Measurements from ENCODE around the gene PCED1B.
"Not testable (repeated sequence)": the region's sequence is repeated elsewhere in the genome, so short reads cannot be mapped to it uniquely, and the experiment has no call there.

Gene PCED1B

GRCh38 chr12:47182164-47182938 is 102.9 kb downstream of the PCED1B start:
- DNase-seq: not testable (repeated sequence)

DNA sequence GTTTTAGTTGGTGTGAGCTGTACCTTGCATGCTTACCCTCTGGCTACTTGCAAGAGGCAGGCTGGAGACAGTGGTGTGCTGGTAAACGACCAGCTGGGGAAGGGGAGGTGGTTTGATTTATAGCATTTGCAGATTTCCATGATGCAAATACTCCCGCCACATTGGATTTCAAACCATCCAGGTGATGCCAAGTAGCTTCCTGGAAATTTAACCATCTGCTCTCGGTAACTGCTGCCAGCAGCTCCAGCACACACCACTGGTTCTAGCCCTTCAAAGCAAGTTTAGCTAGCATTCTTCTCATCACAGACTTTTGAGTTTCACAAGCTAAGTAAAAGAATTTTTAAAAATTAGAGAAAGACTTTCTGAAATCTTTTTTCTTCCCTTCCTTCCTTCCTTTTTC is 104.8 kb downstream of the PCED1B start:
- no peak for DNase-seq

- no peak for DNase-seq
Measured at GRCh38 chr12:47184813-47185212, 105.4 kb downstream of the PCED1B start.

GRCh38 chr12:47186246-47186645 is 106.8 kb downstream of the PCED1B start:
- no peak for DNase-seq

DNA sequence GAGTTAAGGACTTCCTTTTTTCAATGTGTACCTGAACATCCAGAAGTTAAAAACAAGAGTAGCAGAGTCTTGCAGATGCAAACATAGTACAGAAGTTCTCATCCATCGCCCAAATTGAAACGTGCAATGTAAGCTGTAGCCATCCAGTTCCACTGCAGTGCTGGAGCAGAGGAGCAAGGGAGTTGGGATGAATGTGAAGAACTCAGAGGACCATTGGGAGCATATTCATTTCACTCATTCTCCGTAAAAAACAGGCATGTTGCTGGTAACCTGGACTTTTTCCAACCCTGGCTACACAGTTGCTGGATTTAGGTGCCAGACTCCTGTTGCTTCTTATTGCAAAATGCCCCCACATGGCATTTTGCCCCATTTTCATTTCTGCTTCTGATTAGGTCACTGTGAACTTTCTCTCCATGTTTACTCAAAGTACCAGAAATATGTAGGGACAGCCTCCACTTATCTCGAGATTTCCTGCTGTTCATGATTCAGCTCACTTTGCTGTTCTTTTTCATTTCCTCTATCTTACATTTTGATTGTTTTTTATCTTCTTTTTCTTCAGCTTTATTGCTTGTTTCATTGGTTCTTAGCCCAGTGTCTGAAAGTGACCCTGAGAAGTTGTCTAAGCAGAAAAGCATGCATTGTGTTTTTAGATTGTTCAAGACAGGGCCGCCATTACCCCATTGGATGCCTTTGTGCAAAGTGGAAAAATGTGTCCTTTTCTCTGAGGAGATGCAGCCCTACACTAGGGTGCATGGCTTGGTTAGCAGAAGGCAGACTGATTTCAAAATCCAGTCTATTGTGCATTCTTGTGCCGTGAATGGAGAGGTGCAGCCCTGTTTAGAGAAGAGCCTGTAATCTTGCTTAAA is 109.4 kb downstream of the PCED1B start:
- no peak for DNase-seq

GRCh38 chr12:47189728-47190127 is 110.3 kb downstream of the PCED1B start:
- DNase-seq: no peak

- DNase-seq: no peak
Measured at GRCh38 chr12:47190271-47190750, 110.9 kb downstream of the PCED1B start.

DNA sequence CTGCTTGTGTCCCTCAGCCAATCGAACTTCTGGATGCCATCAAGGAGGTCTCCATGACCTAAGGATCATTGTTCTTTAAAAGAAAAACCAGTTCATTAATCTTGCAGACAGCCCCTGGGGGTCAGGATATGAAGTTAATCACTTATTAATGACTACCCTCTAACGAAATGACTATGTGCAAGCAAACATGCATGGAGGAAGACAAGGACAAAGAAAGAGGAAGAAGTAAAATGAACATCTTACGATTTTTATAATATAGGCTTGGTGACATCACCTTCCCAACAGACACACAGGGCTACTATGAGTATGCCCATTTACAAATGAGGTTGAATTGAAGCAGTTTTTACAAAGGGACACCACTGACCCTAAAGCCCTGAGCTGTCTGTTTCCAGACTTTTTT is 111.5 kb downstream of the PCED1B start:
- DNase-seq: no peak

DNA sequence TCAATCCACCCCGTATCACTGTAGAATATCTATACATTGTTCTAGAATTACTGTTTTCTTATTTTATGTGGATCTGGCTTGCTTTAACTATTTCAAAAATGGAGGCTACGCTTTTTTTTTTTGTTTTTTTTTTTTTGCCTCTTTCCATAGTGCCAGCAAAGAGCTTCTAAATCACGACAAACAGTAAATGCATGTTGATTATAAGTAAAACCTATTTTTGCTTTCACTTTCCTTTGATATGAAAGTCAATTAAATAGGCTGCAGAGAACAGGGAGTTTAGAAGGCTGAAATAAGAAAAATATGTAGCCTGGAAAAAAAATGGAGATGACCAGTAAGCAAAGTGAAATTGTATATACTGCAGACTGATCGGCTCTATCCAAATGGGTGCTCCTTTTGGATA is 112.6 kb downstream of the PCED1B start:
- no peak for DNase-seq

DNA sequence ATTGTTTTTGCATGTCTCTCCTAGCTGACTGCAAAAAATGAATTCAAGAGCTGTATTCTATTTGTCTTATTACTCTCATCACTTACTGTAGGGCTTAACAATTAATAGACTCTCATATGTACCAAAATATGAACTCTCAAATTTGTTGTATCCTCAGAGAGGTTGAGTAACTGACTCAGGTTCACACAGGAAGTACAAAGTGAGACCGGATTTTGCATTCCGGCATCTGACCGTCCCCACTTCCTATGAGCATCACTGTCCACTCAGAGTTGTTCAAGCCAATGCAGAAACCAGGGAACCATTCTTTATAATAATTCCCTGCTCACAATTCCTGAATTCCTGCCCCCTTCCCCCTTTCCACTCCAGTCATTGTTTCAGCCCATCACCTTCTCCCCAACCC is 113.6 kb downstream of the PCED1B start:
- DNase-seq: no peak

DNA sequence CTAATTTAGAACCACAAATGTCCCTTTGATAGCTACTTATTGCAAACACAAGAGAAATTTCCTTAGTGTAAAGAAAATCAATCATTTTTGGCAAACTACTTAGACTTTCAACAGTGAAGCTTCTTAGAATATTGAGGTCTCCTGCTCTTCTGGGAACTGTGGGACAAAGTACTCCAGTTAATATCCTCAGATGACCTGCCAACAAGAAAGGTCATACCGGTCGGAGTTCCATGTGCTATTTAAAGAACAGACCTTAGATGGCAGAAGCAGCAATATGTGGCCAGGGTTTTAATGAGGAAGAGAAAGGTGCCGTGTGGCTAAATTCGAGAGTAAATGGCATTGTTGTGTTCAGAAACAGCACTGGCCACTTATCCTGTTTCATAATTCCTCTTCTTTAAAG is 115.1 kb downstream of the PCED1B start:
- DNase-seq: no peak

DNA sequence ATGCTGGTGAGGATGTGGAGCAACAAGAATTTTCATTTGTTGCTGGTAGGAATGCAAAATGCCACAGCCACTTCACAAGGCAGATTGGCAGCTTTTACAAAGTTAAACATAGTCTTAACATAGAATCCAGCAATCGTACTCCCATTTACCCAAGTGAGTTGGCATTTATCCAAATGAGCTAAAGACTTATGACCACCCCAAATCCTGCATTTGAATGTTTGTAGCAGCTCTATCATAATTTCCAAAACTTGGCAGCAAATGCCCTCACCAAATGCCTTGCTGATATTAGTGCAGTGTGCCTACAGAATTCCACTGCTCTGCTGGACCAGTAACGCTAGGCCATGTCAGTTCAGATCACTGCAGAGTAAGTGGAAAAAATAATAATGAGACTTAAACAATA is 121.0 kb downstream of the PCED1B start:
- DNase-seq: no peak

DNA sequence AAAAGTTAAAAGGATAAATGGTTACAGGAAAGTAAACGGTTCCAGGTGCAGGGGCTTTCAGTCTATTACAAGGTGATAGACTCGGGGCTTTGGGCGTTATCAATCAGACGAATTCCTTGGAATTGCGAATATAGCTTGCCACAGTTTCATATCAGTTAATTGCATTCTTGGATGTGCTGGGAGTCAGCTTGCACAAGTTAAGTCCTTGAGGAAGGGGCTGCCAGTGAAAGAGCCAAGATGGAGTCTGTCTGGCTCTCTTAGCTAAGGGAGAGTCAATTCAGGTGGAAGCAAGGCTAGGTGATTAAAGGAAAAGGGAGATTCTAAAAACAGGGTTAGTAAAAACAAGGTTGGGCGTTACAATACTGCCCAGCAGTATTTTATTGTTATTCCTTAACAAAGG is 121.8 kb downstream of the PCED1B start:
- DNase-seq: not testable (repeated sequence)

DNA sequence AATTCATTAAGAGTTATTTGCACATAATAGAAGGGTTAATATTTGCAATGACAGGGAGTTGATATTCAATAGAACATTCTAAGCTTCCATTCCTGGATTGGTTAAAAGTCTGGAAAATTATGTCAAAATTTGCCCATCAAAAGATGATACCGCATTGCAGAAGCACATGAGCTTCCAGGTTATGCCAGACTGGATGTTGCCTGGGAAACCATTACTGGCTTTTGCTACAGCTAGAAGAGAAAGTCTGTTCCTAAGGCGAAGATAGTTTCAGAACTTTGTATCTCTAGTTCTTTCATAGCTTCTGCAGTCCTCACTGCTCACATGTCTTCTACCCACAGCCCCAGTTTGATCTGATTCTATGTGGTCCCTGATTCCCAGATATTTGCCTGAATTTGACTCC is 122.8 kb downstream of the PCED1B start:
- DNase-seq: no peak

- no peak for DNase-seq
Measured at GRCh38 chr12:47205532-47206449, 126.4 kb downstream of the PCED1B start.

- no peak for DNase-seq
Measured at GRCh38 chr12:47206450-47207339, 127.3 kb downstream of the PCED1B start.

GRCh38 chr12:47207340-47207717 is 127.9 kb downstream of the PCED1B start:
- peak; percentile 74 for DNase-seq

GRCh38 chr12:47207829-47208248 is 128.4 kb downstream of the PCED1B start:
- no peak for DNase-seq

DNA sequence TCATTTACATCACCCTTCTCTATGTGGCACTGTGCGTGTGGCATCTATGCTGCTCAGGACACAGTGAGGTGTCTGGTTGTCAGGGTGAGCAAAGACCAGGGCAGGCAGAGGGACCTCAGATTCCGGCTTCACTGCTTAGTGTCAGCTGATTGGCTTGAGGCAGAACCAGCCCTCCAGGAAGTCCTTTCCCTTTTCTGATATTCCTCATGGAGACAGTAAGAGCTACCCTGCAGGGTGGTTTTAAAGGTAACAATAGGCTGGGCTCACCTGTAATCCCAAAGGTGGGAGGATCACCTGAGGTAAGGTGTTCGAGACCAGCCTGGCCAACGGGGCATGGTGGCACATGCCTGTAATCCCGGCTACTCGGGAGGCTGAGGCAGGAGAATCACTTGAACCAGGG is 129.6 kb downstream of the PCED1B start:
- no peak for DNase-seq

GRCh38 chr12:47210776-47211175 is 131.4 kb downstream of the PCED1B start:
- DNase-seq: no peak

DNA sequence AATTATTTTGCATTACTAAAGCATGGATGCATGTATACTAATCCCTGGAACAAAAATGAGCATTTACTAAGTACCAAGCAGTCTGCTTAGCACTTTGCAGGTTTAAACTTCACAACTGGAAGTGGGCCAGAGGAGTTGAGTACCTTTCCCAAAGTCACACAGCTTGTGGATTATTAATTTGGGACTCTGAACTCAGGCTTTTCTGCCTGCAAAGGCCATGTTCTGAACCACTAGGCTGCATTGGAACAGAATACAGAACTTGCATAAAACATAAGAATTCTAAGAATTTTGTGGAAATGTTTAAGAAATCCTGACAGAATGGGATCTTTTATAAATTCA is 133.2 kb downstream of the PCED1B start:
- DNase-seq: no peak

DNA sequence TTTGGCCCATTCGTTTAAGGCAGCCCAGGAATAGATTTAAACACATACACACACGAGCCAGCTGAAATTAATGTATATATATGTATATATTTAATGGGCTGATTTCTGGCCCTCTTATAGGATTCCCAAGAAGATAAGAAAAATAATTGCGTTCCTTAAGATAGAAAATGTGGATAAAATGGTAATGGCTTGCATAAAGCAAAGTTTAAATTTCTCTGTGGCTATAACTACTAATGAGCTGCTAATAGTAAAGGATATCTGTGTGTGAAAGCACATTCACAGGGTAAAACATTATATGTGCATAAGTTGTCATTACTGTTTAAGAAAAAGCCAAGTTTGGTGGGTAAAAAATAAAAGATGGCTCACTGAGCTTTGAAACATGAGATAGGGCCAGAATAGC is 134.0 kb downstream of the PCED1B start:
- no peak for DNase-seq
